CD4-positive, alpha-beta T cell treated with Interleukin-21 for 1 hour (primary cell): ENCODE results near the gene EVL.
A peak's percentile ranks its signal among the peaks of the same experiment; 100 is the strongest.
"Not testable (repeated sequence)": the region's sequence is repeated elsewhere in the genome, so short reads cannot be mapped to it uniquely, and the experiment has no call there.

ENCODE experiments used
- DNase-seq: peaks from one replicate; pipeline ENCODE4 v3.0.0-alpha.2; 2020

The EVL gene

GRCh38 chr14:100039903-100040302 is 25.3 kb upstream of the EVL start:
- DNase-seq: no peak

DNA sequence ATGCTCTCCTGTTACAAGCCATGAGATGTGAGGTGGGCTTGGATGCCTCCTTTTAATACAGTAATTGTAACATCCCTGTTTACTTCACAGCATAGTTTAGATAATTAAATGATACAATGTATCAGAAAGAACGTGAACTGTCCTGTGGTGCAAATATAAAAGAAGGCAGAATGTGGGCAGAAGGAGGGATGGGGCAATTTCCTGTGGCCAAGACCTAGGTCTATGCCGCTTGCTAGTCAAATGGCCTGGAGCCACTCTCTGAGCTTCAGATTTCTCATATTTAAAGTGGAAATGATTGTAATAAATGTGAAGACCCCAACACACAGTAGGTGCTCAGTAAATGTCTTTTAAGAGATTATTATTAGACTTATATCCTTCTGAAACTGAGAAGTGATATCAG is 24.0 kb upstream of the EVL start:
- no peak for DNase-seq

- no peak for DNase-seq
Observed at GRCh38 chr14:100042286-100042685, 22.9 kb upstream of the EVL start.

GRCh38 chr14:100045642-100046344 is 19.4 kb upstream of the EVL start:
- DNase-seq: no peak

DNA sequence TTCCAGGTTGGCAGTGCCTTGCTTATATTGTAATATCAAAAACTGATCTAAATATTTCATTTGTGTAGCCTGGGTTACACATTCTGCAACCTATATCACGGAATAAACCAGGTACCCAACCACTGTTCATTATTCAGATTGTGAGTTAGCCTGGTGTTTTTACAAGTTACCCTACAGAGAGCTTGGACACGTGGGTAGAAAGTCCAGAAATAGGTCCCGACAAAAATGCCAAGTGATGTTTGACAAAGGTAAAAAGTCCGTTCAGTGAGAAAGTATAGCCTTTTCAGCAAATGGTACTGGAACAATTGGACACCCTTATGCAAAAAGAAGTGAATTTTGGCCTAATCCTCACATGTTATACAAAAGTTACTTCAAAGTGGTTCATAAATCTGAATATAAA is 17.6 kb upstream of the EVL start:
- DNase-seq: no peak

DNA sequence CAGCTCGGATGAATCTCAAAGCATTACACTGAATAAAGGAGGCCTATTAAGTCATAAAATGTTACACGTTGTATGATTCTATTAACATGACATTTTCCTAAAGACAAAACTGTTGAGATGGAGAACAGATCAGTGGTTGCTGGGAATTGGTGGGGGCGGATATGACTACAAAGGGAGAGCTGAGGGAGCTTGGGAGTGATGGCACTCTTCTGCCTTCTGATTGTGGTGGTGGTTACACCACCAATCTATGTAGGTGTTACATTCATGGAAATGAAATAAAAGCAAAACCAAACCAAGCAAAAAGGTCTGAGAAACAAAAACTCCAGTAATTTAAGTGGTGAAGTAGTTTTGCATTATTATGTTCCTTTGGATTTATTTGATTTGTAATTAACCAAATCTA is 16.4 kb upstream of the EVL start:
- DNase-seq: no peak

DNA sequence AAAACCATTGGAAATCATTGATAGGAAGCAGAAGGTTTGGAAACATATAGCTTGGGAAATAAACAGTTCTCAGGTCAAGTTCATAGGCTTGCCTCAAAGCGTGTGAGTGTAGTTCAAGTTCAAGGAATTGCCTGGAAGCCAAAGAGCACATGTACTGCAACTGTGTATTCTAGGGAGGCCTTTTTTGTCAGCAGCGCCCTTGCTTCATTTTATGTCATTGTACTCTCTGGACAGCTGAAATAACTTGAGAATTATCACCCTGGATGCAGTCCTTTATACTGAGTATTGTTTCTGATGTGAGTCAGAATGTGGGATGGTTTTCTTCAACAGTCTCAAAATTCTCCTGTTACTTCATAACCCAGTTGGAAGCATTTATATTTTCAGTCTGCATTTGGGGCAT is 16.0 kb upstream of the EVL start:
- DNase-seq: no peak

GRCh38 chr14:100051103-100051502 is 14.1 kb upstream of the EVL start:
- no peak for DNase-seq

DNA sequence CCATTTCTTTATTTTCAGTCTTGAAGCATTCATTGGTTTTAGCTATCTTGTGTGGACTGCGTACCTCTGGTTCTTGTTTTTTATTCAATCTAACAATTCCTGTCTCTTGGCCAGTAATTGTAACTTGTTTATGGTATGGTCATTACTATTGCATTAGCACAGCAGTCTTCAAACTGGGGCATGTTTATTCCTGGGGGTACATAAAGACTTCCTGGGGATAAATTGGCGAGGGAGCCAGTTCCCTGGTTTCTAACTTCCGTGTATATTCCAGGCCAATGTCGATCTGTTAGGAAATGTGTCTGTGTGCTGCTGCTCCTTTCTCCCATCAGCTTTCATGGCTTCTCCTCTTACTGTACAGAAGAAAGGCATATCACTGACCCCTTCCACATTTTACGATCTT is 13.7 kb upstream of the EVL start:
- DNase-seq: no peak

- DNase-seq: no peak
Observed at GRCh38 chr14:100052819-100053218, 12.4 kb upstream of the EVL start.

DNA sequence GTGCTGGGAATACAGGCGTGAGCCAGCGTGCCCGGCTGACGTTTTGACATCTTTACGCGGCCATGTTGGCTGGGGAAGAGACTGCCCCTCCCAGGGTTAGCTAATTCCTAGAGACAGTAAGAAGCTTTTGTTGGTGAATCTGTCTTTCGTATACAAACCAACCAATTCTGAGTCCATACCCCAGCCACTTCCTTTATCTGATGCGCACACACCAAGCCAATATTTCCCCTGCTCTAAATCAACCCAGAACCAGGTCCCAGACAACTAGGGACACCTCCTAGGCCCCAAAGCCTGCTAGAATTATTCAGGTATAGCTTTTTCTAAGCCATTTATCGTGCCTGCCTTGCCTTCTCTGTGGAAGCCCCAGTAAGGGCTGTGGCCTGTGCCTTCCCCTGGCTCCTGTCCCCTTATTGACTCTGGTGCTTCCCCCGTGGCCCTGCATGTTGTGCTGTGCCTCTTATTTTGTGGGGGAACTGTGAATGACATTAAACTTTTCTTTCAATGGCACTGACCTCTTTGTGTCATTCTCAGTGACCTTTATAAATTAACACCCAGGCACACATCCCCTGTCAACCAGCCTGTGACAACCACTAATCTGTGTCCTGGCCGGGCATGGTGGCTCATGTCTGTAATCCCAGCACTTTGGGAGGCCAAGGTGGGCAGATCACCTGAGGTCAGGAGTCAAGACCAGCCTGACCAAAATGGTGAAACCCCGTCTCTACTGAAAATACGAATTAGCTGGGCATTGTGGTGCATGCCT is 10.7 kb upstream of the EVL start:
- DNase-seq: no peak

GRCh38 chr14:100056431-100056830 is 8.8 kb upstream of the EVL start:
- no peak for DNase-seq

- peak; percentile 77 for DNase-seq
Observed at GRCh38 chr14:100056964-100057795, 8.0 kb upstream of the EVL start.

DNA sequence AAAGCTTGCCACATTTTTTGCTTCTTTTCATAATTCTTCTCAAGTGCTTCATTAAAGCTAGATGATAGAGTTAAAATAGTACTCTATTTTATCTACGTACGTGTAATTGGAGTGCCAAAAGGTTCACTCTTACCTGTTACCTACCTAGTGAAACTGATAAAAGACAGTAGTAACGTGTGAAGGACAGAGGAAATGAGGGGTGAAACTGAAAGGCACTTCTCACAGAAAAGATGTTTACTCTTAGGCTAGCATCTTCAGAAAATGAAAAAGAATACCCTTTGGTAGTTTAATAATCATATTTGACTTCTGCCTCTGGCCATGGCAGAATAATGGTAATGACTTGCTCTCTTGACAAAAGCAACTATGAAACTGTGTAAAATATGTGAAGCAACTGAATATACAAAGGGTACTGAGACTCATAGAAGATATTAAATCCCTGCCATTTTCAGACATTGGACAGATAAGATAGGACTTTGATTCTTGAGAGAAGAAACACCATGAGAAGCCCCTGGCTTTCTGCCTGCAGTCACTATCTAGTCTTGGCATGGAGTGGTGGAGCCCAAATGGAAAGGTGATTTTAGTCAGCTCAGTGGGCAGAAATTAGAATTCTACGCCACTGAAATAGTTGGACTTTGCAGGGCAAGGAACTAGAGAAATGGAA is 6.3 kb upstream of the EVL start:
- DNase-seq: peak; percentile 41

- no peak for DNase-seq
Observed at GRCh38 chr14:100059438-100059781, 5.8 kb upstream of the EVL start.

GRCh38 chr14:100060760-100061159 is 4.5 kb upstream of the EVL start:
- peak; percentile 32 for DNase-seq

- DNase-seq: no peak
Observed at GRCh38 chr14:100062590-100062989, 2.6 kb upstream of the EVL start.

GRCh38 chr14:100063314-100063941 is 1.8 kb upstream of the EVL start:
- DNase-seq: peak; percentile 52

GRCh38 chr14:100064335-100065092 is 708 bp upstream of the EVL start:
- not testable (repeated sequence) for DNase-seq

GRCh38 chr14:100065942-100066574 is 836 bp downstream of the EVL start:
- peak; percentile 85 for DNase-seq

- DNase-seq: no peak
Observed at GRCh38 chr14:100066962-100067361, 1.7 kb downstream of the EVL start.

GRCh38 chr14:100067481-100067880 is 2.3 kb downstream of the EVL start:
- DNase-seq: no peak
